ENCODE results near the gene ZNF536.
"Not testable (repeated sequence)": the region's sequence is repeated elsewhere in the genome, so short reads cannot be mapped to it uniquely, and the experiment has no call there.

GRCh38 chr19:30417166-30417565 lies 45.0 kb downstream of the ZNF536 start:
- TF ChIP-seq JUN (IDR thresholded peaks at IDR 0.05; ENCODE audit: borderline replicate concordance, insufficient read depth, insufficient read length, low read depth); POLR2A (IDR thresholded peaks at IDR 0.05; ENCODE audit: low read depth, low read length); EZH2 (IDR thresholded peaks at IDR 0.05; ENCODE audit: borderline replicate concordance, low read depth, low read length, severe bottlenecking): not testable (repeated sequence)
- TF ChIP-seq, protein P1, sequence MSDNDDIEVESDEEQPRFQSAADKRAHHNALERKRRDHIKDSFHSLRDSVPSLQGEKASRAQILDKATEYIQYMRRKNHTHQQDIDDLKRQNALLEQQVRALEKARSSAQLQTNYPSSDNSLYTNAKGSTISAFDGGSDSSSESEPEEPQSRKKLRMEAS (IDR thresholded peaks at IDR 0.05; ENCODE audit: insufficient read depth, insufficient read length), result not testable (repeated sequence)
